Kidney epithelial cell (primary cell): ENCODE results near the gene ESCO1. TPM values are rescaled to one million over a fixed set of nuclear protein-coding genes. Genes with fewer than 3 reads are reported as not detected.
"Not testable (repeated sequence)": the region's sequence is repeated elsewhere in the genome, so short reads cannot be mapped to it uniquely, and the experiment has no call there.

Experiments
- DNase-seq: peaks from one replicate; pipeline ENCODE4 v3.0.0-alpha.2; 2010; ENCODE audit warnings: low read depth
- H3K27me3 ChIP-seq: 2 replicates; pipeline ENCODE4 v1.6.0; 2011; ENCODE audit warnings: low read length; ENCODE audit not compliant: control insufficient read depth, insufficient read depth
- H3K36me3 ChIP-seq: 2 replicates; pipeline ENCODE4 v1.5.1; 2011; ENCODE audit warnings: low read length; ENCODE audit not compliant: control insufficient read depth, insufficient read depth
- H3K4me3 ChIP-seq: 2 replicates; pipeline ENCODE4 v1.5.1; 2011; ENCODE audit warnings: low read depth, mild to moderate bottlenecking, control low read depth, low read length
- total RNA-seq: library from RNA; depleted of rRNA; stranded (reverse); fragments of >200 nt; gene quantifications from 2 replicates; pipeline ENCODE4 v1.2.3, GENCODE V29; 2015
- TF ChIP-seq, protein P1 (sequence below): IDR thresholded peaks from 2 replicates; pipeline ENCODE4 v1.5.1; 2011; ENCODE audit warnings: mild to moderate bottlenecking, moderate library complexity, low read length, control low read depth, inconsistent platforms; ENCODE audit not compliant: insufficient read depth, poor library complexity, severe bottlenecking

Gene ESCO1
- total RNA-seq, 1 donor from 2014 or later, result 18.9 TPM

DNA sequence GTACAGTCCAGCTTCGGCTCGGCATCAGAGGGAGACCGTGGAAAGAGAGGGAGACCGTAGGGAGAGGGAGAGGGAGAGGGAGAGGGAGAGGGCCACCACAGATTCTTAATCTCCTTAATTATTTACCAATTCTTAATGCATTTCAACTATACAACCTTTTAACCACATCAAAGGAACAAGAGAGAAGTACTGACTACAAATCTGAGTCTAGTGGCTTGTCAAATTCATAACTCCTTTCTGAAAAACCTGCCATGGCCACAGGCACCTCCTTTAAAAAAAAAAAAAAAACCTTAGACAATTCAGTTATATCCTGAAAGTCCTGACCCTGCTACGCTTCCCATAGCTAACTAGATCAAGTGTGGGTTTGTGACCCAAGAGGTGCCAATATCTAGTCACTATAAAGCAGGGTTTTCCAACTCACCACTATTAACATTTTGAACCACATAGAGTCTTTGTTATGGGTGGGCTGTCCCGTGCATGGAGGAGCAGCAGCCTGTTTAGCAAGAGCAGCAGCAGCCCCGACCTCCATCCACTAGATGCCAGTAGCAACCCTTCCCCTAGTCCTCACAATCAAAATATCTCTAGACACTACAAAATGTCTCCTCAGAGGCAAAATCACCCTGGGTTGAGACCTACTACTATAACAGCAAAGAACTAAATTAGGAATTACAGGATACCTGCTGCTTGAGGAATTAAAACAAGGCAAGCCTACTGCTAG is 6.8 kb downstream of the ESCO1 start:
- H3K27me3 ChIP-seq, result no peaks in the 10 kb centered on the region
- TF ChIP-seq, protein P1, sequence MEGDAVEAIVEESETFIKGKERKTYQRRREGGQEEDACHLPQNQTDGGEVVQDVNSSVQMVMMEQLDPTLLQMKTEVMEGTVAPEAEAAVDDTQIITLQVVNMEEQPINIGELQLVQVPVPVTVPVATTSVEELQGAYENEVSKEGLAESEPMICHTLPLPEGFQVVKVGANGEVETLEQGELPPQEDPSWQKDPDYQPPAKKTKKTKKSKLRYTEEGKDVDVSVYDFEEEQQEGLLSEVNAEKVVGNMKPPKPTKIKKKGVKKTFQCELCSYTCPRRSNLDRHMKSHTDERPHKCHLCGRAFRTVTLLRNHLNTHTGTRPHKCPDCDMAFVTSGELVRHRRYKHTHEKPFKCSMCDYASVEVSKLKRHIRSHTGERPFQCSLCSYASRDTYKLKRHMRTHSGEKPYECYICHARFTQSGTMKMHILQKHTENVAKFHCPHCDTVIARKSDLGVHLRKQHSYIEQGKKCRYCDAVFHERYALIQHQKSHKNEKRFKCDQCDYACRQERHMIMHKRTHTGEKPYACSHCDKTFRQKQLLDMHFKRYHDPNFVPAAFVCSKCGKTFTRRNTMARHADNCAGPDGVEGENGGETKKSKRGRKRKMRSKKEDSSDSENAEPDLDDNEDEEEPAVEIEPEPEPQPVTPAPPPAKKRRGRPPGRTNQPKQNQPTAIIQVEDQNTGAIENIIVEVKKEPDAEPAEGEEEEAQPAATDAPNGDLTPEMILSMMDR, result no peak
- DNase-seq, result no peak
- H3K4me3 ChIP-seq, result no peak overlapping the region
- H3K36me3 ChIP-seq, result no peaks in the 10 kb centered on the region

DNA sequence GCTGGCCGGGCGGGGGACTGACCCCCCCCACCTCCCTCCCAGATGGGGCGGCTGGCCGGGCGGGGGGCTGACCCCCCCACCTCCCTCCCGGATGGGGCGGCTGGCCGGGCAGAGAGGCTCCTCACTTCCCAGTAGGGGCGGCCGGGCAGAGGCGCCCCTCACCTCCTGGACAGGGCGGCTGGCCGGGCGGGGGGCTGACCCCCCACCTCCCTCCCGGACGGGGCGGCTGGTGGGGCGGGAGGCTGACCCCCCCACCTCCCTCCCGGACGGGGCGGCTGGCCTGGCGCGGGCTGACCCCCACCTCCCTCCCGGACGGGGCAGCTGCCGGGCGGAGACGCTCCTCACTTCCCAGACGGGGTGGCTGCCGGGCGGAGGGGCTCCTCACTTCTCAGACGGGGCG is 8.1 kb downstream of the ESCO1 start:
- DNase-seq, H3K27me3 ChIP-seq, H3K4me3 ChIP-seq, H3K36me3 ChIP-seq: not testable (repeated sequence)

DNA sequence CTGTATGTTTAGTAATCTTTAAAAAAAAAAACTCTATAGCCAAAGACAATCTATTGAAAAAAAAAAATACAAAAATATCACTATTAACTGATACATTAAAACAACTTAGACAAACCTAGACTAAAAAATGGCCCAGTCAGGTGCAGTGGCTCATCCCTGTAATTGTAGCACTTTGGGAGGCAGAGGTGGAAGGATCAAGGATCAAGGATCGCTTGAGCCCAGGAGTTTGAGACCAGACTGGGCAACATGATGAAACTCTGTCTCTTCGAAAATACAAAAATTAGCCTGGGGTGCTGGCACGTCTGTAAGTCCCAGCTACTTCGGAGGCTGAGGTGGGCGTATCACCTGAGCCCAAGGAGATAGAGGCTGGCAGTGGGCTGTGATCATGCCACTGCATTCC is 16.1 kb downstream of the ESCO1 start:
- Histone ChIP-seq H3K4me3 (no peak overlapping the region), H3K36me3 (no peaks in the 10 kb centered on the region), H3K27me3 (no peaks in the 10 kb centered on the region)
- no peak for DNase-seq
- TF ChIP-seq, protein P1, result no peak

DNA sequence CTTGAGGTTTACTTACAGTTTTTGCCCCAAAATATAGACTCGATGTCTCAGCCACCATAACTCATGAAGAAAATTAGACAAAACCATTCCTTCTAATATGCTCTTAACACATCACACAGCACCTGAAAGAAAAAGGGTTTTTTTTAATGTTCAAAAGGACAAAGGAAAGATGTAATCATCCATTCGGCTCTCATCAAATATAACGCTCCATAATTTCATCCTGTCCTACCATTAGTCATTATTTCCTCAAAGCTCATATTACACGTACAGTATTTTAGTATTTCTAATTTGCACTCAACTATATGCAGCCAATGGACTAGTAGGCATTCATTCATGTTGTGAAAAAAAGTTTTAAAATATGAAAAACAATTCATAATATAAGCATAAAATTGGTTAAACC is 24.8 kb downstream of the ESCO1 start:
- Histone ChIP-seq H3K27me3 (no peaks in the 10 kb centered on the region), H3K36me3 (peaks cover 1% of the 10 kb centered on the region), H3K4me3 (no peak overlapping the region)
- TF ChIP-seq, protein P1, result no peak
- no peak for DNase-seq

DNA sequence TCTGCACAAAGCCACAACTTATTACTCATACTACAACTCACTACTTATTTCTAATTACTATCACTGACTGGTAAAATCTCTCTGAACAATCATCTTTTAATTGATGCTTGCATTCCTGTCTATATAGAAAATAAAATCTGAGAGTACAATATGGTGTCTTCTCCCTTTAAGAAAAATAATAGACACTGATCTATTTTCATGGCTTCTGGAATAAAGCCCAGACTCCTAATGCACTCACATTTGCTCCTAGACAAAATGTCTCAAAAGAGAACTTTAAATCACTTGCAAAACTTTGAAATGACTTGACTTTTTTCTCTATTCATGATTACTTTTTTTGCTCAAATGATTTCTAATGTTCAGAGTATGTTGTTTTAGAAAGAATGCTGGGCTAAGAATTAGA is 28.7 kb downstream of the ESCO1 start:
- TF ChIP-seq, protein P1, result no peak
- Histone ChIP-seq H3K4me3 (no peak overlapping the region), H3K27me3 (no peaks in the 10 kb centered on the region), H3K36me3 (peaks cover 1% of the 10 kb centered on the region)
- DNase-seq, result no peak

DNA sequence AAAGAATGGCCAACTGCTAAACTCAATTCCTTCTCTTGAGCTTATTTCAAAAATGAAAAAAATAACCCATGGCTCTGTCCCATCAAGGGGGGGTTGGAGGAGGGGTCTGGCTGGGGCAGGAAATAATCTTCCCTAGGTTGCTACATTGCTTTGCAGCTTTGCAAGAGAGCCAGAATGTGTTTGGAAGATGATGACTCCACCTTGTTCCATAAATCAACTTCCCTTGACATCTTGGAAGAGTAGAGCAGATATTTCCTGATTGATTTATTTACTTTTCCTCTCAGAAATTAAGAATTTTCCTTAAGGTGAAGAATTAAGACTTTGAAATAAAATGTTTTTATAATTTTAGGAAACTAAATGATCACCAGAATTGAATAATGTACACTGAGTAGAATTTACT is 41.3 kb downstream of the ESCO1 start:
- Histone ChIP-seq H3K36me3 (no peaks in the 10 kb centered on the region), H3K27me3 (no peaks in the 10 kb centered on the region), H3K4me3 (no peak overlapping the region)
- TF ChIP-seq, protein P1, result no peak
- no peak for DNase-seq
